OCI-LY1 (cell line): ENCODE results near the gene GIGYF2.

Source experiments
- H2AFZ ChIP-seq: fragments of 200-600 bp; sonication (generic), shearing (Covaris generic); 2 replicates; pipeline ENCODE4 v1.6.0; 2014; ENCODE audit warnings: antibody characterized with exemption, mild to moderate bottlenecking, low read length
- H3F3A ChIP-seq: fragments of 200-600 bp; sonication (generic), shearing (Covaris generic); 2 replicates; pipeline ENCODE4 v1.6.0; 2014; ENCODE audit warnings: mild to moderate bottlenecking, antibody characterized with exemption, low read length, moderate library complexity; ENCODE audit not compliant: insufficient read depth
- H3K27ac ChIP-seq: fragments of 200-600 bp; sonication (generic); 2 replicates; pipeline ENCODE4 v1.5.1; 2014; ENCODE audit warnings: low read length, mixed run types, mild to moderate bottlenecking, low read depth; ENCODE audit not compliant: poor library complexity, severe bottlenecking
- H3K27me3 ChIP-seq: fragments of 200-600 bp; sonication (generic); 2 replicates; pipeline ENCODE4 v1.6.0; 2014; ENCODE audit warnings: antibody characterized with exemption, mild to moderate bottlenecking, low read length, moderate library complexity; ENCODE audit not compliant: insufficient read depth
- H3K36me3 ChIP-seq: fragments of 200-600 bp; sonication (generic); 2 replicates; pipeline ENCODE4 v1.6.1; 2014; ENCODE audit warnings: mild to moderate bottlenecking, antibody characterized with exemption, low read length, moderate library complexity, mixed read lengths; ENCODE audit not compliant: insufficient read depth
- H3K4me1 ChIP-seq: fragments of 200-600 bp; sonication (generic); 2 replicates; pipeline ENCODE4 v1.5.1; 2014; ENCODE audit warnings: mild to moderate bottlenecking, low read length, moderate library complexity; ENCODE audit not compliant: insufficient read depth, severe bottlenecking
- H3K4me2 ChIP-seq: fragments of 200-600 bp; sonication (generic), shearing (Covaris generic); 2 replicates; pipeline ENCODE4 v1.6.1; 2014; ENCODE audit warnings: low read length
- H3K4me3 ChIP-seq: fragments of 200-600 bp; sonication (generic); 2 replicates; pipeline ENCODE4 v1.5.1; 2014; ENCODE audit warnings: low read length, low read depth, mild to moderate bottlenecking, mixed read lengths; ENCODE audit not compliant: poor library complexity, severe bottlenecking
- H3K79me2 ChIP-seq: fragments of 200-600 bp; shearing (Covaris generic); 2 replicates; pipeline ENCODE4 v1.6.1; 2016; ENCODE audit warnings: mixed run types, low read length, mixed read lengths; ENCODE audit not compliant: insufficient read depth
- H3K9ac ChIP-seq: fragments of 200-600 bp; sonication (generic), shearing (Covaris generic); 2 replicates; pipeline ENCODE4 v1.6.1; 2014; ENCODE audit warnings: mild to moderate bottlenecking, low read length, mixed read lengths
- H3K9me2 ChIP-seq: fragments of 200-600 bp; sonication (generic), shearing (Covaris generic); 2 replicates; pipeline ENCODE4 v1.6.1; 2014; ENCODE audit warnings: low read depth, mild to moderate bottlenecking, low read length, mixed read lengths
- H3K9me3 ChIP-seq: fragments of 200-600 bp; shearing (Covaris generic); 2 replicates; pipeline ENCODE4 v1.6.1; 2014; ENCODE audit warnings: low read length, mixed read lengths
- H4K20me1 ChIP-seq: fragments of 200-600 bp; sonication (generic), shearing (Covaris generic); 2 replicates; pipeline ENCODE4 v1.6.0; 2016; ENCODE audit warnings: mild to moderate bottlenecking, low read length; ENCODE audit not compliant: insufficient read depth
- EZH2 ChIP-seq: fragments of 200-600 bp; sonication (generic), shearing (Covaris generic); IDR thresholded peaks from 2 replicates; pipeline ENCODE4 v1.8.0; 2017; ENCODE audit warnings: borderline replicate concordance, mixed run types, mild to moderate bottlenecking, antibody characterized with exemption, low read length, moderate library complexity, mixed read lengths
- TF ChIP-seq, protein P1 (sequence below): fragments of 200-600 bp; sonication (generic), shearing (Covaris generic); IDR thresholded peaks from 2 replicates; pipeline ENCODE4 v1.5.1; 2017; ENCODE audit warnings: mild to moderate bottlenecking, antibody characterized with exemption, low read length, moderate library complexity, mixed read lengths

GIGYF2 gene

DNA sequence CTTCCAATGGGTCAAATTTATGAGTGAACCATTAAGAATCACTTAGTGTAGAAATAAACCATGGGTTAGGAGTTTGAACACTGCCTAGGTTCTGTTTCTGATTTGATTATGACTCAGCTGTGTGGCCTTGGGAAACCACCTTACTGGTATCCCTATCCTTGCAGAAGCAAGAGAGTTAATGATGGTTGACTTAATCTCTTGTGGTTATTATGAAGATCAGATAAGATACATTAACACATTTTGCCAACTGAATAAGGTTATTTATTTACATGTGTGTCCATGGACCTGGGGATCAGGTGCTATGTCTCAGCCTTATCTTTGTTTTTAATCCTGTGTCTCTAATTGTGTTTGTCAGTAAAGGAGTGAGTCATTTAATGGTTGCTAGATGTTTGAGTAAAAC, 84.6 kb downstream of the GIGYF2 start:
- no peaks in the 10 kb centered on the region for H3K27me3 ChIP-seq
- no peaks in the 10 kb centered on the region for H3K79me2 ChIP-seq
- peaks cover 12% of the 10 kb centered on the region; the same call in 1 of the 2 replicates for H3K36me3 ChIP-seq
- no peak overlapping the region for H3K4me3 ChIP-seq
- TF ChIP-seq EZH2, result no peak
- TF ChIP-seq, protein P1, sequence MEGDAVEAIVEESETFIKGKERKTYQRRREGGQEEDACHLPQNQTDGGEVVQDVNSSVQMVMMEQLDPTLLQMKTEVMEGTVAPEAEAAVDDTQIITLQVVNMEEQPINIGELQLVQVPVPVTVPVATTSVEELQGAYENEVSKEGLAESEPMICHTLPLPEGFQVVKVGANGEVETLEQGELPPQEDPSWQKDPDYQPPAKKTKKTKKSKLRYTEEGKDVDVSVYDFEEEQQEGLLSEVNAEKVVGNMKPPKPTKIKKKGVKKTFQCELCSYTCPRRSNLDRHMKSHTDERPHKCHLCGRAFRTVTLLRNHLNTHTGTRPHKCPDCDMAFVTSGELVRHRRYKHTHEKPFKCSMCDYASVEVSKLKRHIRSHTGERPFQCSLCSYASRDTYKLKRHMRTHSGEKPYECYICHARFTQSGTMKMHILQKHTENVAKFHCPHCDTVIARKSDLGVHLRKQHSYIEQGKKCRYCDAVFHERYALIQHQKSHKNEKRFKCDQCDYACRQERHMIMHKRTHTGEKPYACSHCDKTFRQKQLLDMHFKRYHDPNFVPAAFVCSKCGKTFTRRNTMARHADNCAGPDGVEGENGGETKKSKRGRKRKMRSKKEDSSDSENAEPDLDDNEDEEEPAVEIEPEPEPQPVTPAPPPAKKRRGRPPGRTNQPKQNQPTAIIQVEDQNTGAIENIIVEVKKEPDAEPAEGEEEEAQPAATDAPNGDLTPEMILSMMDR, result no peak
- no peaks in the 10 kb centered on the region for H3F3A ChIP-seq
- H4K20me1 ChIP-seq, result no peaks in the 10 kb centered on the region
- H3K9ac ChIP-seq, result no peak overlapping the region
- no peaks in the 10 kb centered on the region for H3K9me2 ChIP-seq
- no peak overlapping the region for H2AFZ ChIP-seq
- H3K9me3 ChIP-seq, result no peaks in the 10 kb centered on the region
- no peak overlapping the region for H3K27ac ChIP-seq
- H3K4me2 ChIP-seq, result no peak overlapping the region
- H3K4me1 ChIP-seq, result no peaks in the 10 kb centered on the region

DNA sequence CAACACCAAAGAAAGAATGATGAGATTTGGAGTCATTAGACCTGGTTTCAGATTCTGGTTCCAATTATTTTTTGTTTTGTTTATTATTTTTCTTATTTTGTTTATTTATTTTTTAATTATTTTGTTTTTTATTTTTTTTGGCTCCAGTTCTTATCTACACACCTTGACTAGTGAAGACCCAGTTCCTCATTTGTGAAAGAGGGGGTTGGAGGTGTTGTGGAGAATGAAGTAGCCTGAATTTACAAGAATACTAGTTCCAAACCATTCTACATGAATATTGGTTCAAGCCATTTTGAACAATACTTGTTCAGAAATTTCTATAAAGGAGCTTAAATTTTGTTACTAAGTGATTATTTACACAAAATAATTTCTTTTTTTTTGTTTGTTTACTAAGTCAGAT, 86.1 kb downstream of the GIGYF2 start:
- Histone ChIP-seq H3K36me3 (peaks cover 23% of the 10 kb centered on the region; the same call in 1 of the 2 replicates), H3K9me2 (no peaks in the 10 kb centered on the region), H4K20me1 (no peaks in the 10 kb centered on the region), H3K4me2 (no peak overlapping the region), H2AFZ (no peak overlapping the region), H3K4me1 (no peaks in the 10 kb centered on the region), H3K27ac (no peak overlapping the region), H3K79me2 (no peaks in the 10 kb centered on the region), H3K9me3 (no peaks in the 10 kb centered on the region), H3K4me3 (no peak overlapping the region), H3K27me3 (no peaks in the 10 kb centered on the region), H3F3A (no peaks in the 10 kb centered on the region), H3K9ac (no peak overlapping the region)
- TF ChIP-seq, protein P1, result no peak
- TF ChIP-seq EZH2, result no peak

GRCh38 chr2:232787806-232788205, 90.7 kb downstream of the GIGYF2 start:
- Histone ChIP-seq H3F3A (no peaks in the 10 kb centered on the region), H2AFZ (no peak overlapping the region), H3K27me3 (no peaks in the 10 kb centered on the region), H3K9ac (no peak overlapping the region), H3K4me2 (no peak overlapping the region), H3K4me1 (no peaks in the 10 kb centered on the region), H3K9me2 (no peaks in the 10 kb centered on the region), H4K20me1 (no peaks in the 10 kb centered on the region), H3K27ac (no peak overlapping the region), H3K36me3 (peaks cover 59% of the 10 kb centered on the region), H3K9me3 (no peaks in the 10 kb centered on the region), H3K4me3 (no peak overlapping the region), H3K79me2 (no peaks in the 10 kb centered on the region)
- no peak for TF ChIP-seq EZH2
- TF ChIP-seq, protein P1, result no peak
